ENCODE results near the gene TJP2.

The TJP2 gene

GRCh38 chr9:69191231-69191630, 17.2 kb downstream of the TJP2 start:
- DNase-seq (ENCODE audit: low read depth, low spot score) = no peak

DNA sequence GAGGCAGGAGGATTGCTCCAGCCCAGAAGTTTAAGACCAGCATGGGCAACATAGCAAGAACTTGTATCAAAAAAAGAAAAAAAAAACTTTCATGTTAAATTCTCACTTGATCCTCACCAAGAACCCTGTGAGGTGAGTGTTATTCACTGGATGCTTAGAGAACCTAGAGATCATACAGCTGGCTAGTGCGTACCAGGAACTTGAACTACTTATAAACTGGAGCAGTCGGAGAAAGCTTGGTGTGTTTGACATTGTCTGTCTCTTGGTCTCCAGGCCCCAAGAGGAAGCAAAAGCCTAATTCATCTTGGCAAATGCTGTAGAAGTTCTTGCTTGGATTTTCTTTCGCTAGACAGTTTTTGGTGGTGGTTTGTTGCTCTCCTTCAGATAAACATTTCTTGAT, 18.1 kb downstream of the TJP2 start:
- no peak for DNase-seq (ENCODE audit: low read depth, low spot score)

DNA sequence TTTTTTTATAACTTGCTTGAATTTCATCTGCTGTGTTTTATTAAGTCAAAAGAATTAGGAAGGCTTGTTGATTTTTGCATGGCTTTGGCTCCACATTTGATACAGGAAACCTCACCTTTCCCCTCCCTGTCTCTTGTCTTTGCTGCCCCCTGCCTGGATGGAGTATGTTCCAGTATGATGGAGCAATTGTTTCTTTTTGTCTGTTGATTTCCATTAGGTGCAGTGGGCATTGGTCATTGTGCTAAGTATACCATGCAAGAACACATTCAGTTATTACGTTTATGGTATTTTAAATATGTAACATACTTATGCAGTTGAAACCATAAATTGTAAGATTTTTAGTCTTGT, 19.6 kb downstream of the TJP2 start:
- DNase-seq (ENCODE audit: low read depth, low spot score) = no peak

GRCh38 chr9:69194702-69195418, 20.8 kb downstream of the TJP2 start:
- no peak for DNase-seq (ENCODE audit: low read depth, low spot score)

GRCh38 chr9:69195668-69196067, 21.6 kb downstream of the TJP2 start:
- no peak for DNase-seq (ENCODE audit: low read depth, low spot score)

GRCh38 chr9:69197687-69198086, 23.6 kb downstream of the TJP2 start:
- DNase-seq (ENCODE audit: low read depth, low spot score) = no peak

- no peak for DNase-seq (ENCODE audit: low read depth, low spot score)
These were observed 24.6 kb downstream of the TJP2 start for GRCh38 chr9:69198521-69199220.

- no peak for DNase-seq (ENCODE audit: low read depth, low spot score)
These were observed 25.8 kb downstream of the TJP2 start for GRCh38 chr9:69199769-69200470.

GRCh38 chr9:69202556-69202955, 28.5 kb downstream of the TJP2 start:
- no peak for DNase-seq (ENCODE audit: low read depth, low spot score)

DNA sequence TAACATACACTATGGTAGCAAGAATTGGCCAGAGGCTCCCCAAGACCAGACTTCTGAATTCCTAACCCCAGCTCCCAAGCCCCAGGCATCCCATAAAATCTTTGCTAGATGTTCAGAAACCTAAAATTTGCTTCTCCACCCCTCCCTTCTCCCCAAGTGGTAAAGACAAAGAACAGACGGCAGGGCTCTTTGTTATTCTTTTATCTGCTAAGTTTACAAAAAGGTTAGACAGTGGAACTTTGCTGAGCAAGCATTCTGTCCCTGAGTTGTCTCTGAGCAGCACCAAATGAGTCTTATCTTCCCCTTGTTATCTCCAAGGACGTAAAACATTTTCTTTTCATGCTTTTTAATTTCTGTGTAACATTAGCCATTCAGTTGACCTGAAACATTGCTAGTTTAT, 30.2 kb downstream of the TJP2 start:
- no peak for DNase-seq (ENCODE audit: low read depth, low spot score)

GRCh38 chr9:69204849-69205248, 30.8 kb downstream of the TJP2 start:
- DNase-seq (ENCODE audit: low read depth, low spot score) = no peak

DNA sequence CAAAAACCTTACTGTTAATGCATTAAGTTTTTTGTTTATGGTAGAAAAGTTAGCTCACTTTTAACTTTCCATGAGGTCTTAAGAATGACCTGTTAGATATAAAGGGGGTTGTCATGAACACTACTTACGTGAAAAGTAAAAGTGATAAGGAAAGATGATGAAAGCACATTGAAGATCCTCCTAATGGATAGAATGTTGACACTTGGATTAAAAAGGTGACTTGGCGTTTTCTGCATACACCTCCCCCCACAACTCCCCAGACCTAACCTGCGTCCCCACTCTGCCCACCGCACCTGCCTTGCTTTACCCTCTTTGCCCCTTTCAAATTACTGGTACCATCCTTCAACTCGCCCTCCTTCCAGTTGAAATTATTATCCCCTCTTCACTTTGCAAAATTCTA, 32.0 kb downstream of the TJP2 start:
- DNase-seq (ENCODE audit: low read depth, low spot score) = no peak

DNA sequence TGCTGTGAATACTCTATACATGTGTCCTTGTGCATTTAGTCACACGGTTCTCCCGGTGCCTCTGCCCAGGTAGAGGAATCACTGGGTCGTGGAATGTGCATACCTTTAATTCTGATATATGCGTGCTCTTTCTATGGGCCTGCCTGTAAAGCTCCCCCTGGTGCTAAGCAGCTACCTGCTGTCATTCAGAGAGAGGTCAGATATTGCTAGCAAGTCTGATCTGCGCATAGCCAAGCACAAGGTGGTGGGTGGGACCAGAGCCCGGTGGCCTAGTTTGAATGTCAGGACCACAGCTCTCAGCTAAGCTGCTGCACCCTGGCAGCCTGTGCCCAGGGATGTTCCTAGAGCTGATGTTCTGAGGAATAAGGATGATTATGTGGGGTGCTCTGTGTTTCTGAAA, 33.4 kb downstream of the TJP2 start:
- DNase-seq (ENCODE audit: low read depth, low spot score) = no peak

- DNase-seq (ENCODE audit: low read depth, low spot score) = no peak
These were observed 37.5 kb downstream of the TJP2 start for GRCh38 chr9:69211424-69212036.

GRCh38 chr9:69213647-69214046, 39.6 kb downstream of the TJP2 start:
- DNase-seq (ENCODE audit: low read depth, low spot score) = no peak

GRCh38 chr9:69214939-69215338, 40.9 kb downstream of the TJP2 start:
- no peak for DNase-seq (ENCODE audit: low read depth, low spot score)

DNA sequence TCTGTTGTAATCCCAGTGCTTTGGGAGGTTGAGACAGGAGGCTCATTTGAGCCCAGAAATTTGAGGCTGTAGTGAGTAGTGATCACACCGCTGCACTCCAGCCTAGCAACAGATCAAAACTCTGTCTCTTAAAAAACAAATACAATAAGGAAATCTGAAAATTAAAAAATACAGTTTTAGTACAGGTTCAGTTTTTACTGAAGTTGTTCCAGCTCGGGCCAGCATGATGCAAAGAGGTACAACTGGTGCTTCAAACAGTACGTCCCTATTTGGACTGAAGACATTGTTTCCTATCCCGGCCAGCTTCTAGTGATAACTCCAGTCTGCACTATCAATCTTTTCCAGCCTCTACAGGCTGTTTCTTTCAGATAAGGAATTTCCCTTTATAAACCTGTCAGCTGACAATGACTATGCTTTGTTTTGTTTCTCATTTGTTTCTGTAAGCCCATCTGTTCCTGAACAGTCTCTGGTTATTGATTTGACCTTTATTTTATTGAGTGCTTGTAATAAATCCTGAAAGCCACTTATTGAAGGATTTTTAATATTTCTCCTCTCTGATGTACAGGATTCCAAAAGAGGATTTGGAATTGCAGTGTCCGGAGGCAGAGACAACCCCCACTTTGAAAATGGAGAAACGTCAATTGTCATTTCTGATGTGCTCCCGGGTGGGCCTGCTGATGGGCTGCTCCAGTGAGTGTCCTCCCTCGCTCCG, 41.9 kb downstream of the TJP2 start:
- DNase-seq (ENCODE audit: low read depth, low spot score) = no peak

DNA sequence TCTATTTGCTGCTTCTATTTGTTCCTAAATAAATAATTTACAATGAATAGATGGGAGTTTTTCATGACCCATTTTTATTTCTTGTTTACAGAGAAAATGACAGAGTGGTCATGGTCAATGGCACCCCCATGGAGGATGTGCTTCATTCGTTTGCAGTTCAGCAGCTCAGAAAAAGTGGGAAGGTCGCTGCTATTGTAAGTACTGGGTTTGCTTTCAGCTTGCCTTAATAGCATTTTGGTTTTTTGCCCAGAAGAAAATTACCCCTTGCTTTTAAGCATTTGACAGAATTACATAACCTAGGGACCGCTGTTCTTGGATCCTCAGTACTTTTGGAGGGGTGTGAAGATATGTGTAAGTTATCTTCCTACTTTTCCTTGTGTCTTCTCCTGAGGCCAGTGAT, 44.1 kb downstream of the TJP2 start:
- no peak for DNase-seq (ENCODE audit: low read depth, low spot score)

GRCh38 chr9:69221036-69221435, 47.0 kb downstream of the TJP2 start:
- no peak for DNase-seq (ENCODE audit: low read depth, low spot score)

GRCh38 chr9:69222970-69223369, 48.9 kb downstream of the TJP2 start:
- no peak for DNase-seq (ENCODE audit: low read depth, low spot score)

GRCh38 chr9:69223605-69224004, 49.5 kb downstream of the TJP2 start:
- DNase-seq (ENCODE audit: low read depth, low spot score) = no peak

DNA sequence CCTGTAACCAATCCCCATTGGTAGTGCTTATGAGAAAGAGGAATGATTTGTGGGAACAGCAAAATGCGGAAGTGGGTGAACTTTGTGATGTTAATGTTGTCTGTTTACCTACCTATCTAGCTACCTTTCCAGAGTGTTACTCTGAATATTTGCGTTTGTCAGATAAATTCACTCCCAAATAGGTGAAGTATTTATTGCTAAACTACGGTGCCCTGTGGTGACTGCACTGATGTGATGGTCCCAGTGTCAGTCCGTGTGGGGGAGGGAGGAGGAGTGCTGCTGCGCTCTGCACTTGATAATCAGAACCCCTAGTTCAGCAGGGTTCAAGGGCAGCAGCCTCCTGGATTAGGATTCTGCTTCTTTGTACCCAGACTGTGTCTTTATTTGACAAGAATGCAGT, 55.3 kb downstream of the TJP2 start:
- no peak for DNase-seq (ENCODE audit: low read depth, low spot score)
